Measurements from ENCODE around the gene STRA6. TPM values are rescaled to one million over a fixed set of nuclear protein-coding genes. Genes with fewer than 3 reads are reported as not detected.

The STRA6 gene
- total RNA-seq, 3 donors from 2014 or later, result 0.98 to 1.0 TPM; not detected in 1

GRCh38 chr15:74233851-74234597 is 31.4 kb upstream of the STRA6 start:
- H3K27ac ChIP-seq, result no peak overlapping the region
- TF ChIP-seq CTCF (IDR thresholded peaks at IDR 0.05) (no peak), POLR2AphosphoS5 (IDR thresholded peaks at IDR 0.05) (no peak), POLR2A (IDR thresholded peaks at IDR 0.05) (no peak)
- intact Hi-C loops (cut with DNase I; ENCODE audit: low total_unique reads), result no loop called here
- no peaks in the 10 kb centered on the region for H3K4me1 ChIP-seq
- H3K27me3 ChIP-seq, result no peaks in the 10 kb centered on the region
- DNase-seq (ENCODE audit: low spot score in 2 of 2), result no peak
- H3K4me3 ChIP-seq, result no peak overlapping the region
- H3K36me3 ChIP-seq, result no peaks in the 10 kb centered on the region
- no peaks in the 10 kb centered on the region for H3K9me3 ChIP-seq

GRCh38 chr15:74233373-74233772 is 30.8 kb upstream of the STRA6 start:
- intact Hi-C loops (cut with DNase I; ENCODE audit: low total_unique reads), result no loop called here
- no peaks in the 10 kb centered on the region for H3K4me1 ChIP-seq

GRCh38 chr15:74231475-74231874 is 28.9 kb upstream of the STRA6 start:
- TF ChIP-seq POLR2A (IDR thresholded peaks at IDR 0.05) (no peak), POLR2AphosphoS5 (IDR thresholded peaks at IDR 0.05) (no peak), CTCF (IDR thresholded peaks at IDR 0.05) (no peak)
- H3K27ac ChIP-seq, result no peak overlapping the region
- H3K4me1 ChIP-seq, result no peaks in the 10 kb centered on the region
- intact Hi-C loops (cut with DNase I; ENCODE audit: low total_unique reads), result no loop called here
- no peaks in the 10 kb centered on the region for H3K27me3 ChIP-seq
- no peak for DNase-seq (ENCODE audit: low spot score in 2 of 2)
- no peaks in the 10 kb centered on the region for H3K9me3 ChIP-seq
- H3K4me3 ChIP-seq, result no peak overlapping the region
- no peaks in the 10 kb centered on the region for H3K36me3 ChIP-seq

More at GRCh38 chr15:74233373-74233772, 30.8 kb upstream of the STRA6 start:
- no peaks in the 10 kb centered on the region for H3K9me3 ChIP-seq
- no peak overlapping the region for H3K4me3 ChIP-seq
- TF ChIP-seq POLR2A (IDR thresholded peaks at IDR 0.05) (no peak), CTCF (IDR thresholded peaks at IDR 0.05) (no peak), POLR2AphosphoS5 (IDR thresholded peaks at IDR 0.05) (no peak)
- H3K27me3 ChIP-seq, result no peaks in the 10 kb centered on the region
- DNase-seq (ENCODE audit: low spot score in 2 of 2), result no peak
- no peaks in the 10 kb centered on the region for H3K36me3 ChIP-seq
- H3K27ac ChIP-seq, result no peak overlapping the region

- intact Hi-C loops (cut with DNase I; ENCODE audit: low total_unique reads), result no loop called here
- Histone ChIP-seq H3K27me3 (no peaks in the 10 kb centered on the region), H3K9me3 (no peaks in the 10 kb centered on the region), H3K4me1 (no peaks in the 10 kb centered on the region), H3K4me3 (no peak overlapping the region), H3K27ac (no peak overlapping the region), H3K36me3 (no peaks in the 10 kb centered on the region)
- no peak for TF ChIP-seq CTCF (IDR thresholded peaks at IDR 0.05)
- no peak for DNase-seq (ENCODE audit: low spot score in 2 of 2)
Measured at GRCh38 chr15:74229686-74230085, 27.1 kb upstream of the STRA6 start.

GRCh38 chr15:74228723-74229081 is 26.1 kb upstream of the STRA6 start:
- Histone ChIP-seq H3K9me3 (no peaks in the 10 kb centered on the region), H3K4me1 (no peaks in the 10 kb centered on the region), H3K27me3 (no peaks in the 10 kb centered on the region), H3K4me3 (peak overlapping the region in 1 of 3 donors; percentile 15), H3K27ac (peak overlapping the region in 1 of 2 donors; percentile 68), H3K36me3 (no peaks in the 10 kb centered on the region)
- intact Hi-C loops (cut with DNase I; ENCODE audit: low total_unique reads), result no loop called here
- TF ChIP-seq POLR2A (IDR thresholded peaks at IDR 0.05) (no peak), CTCF (IDR thresholded peaks at IDR 0.05) (no peak), POLR2AphosphoS5 (IDR thresholded peaks at IDR 0.05) (no peak)
- DNase-seq (ENCODE audit: low spot score in 2 of 2), result no peak

Measured in breast epithelium (tissue), 4 donors.